WTC11 (cell line): Measurements from ENCODE around the gene SREBF2. TPM values are rescaled to one million over a fixed set of nuclear protein-coding genes. Genes with fewer than 3 reads are reported as not detected.
A peak's percentile ranks its signal among the peaks of the same experiment; 100 is the strongest.

Experiments
- ATAC-seq: fragments of 200-7000 bp; cut with Tn5 transposase; 2 replicates; pipeline ENCODE4 v1.10.0; 2021; ENCODE audit warnings: mild to moderate bottlenecking, moderate library complexity
- CTCF ChIA-PET: fragments of 300-600 bp; sonication (Branson Sonifier 250); formaldehyde crosslinking; loops from one replicate; lab custom pipeline; 2021; ENCODE audit warnings: antibody characterized with exemption; lab: Charles Lee
- POLR2A ChIA-PET: fragments of 350-600 bp; sonication (Branson Sonifier 250); formaldehyde crosslinking; loops from one replicate; lab custom pipeline; 2021; ENCODE audit warnings: antibody characterized with exemption; lab: Charles Lee
- DNase-seq: peaks from one replicate; pipeline ENCODE4 v3.0.0; 2021; ENCODE audit warnings: low spot score
- H3K27ac Mint-ChIP-seq: 2 replicates; pipeline ENCODE4 v1.8.0; 2021; ENCODE audit warnings: mixed read lengths
- H3K27me3 Mint-ChIP-seq: 2 replicates; pipeline ENCODE4 v1.8.0; 2021; ENCODE audit warnings: low read depth, mild to moderate bottlenecking, moderate library complexity, mixed read lengths
- H3K36me3 Mint-ChIP-seq: 2 replicates; pipeline ENCODE4 v1.8.0; 2021; ENCODE audit warnings: mixed read lengths
- H3K4me1 Mint-ChIP-seq: 2 replicates; pipeline ENCODE4 v1.8.0; 2022; ENCODE audit warnings: mixed read lengths
- H3K4me3 Mint-ChIP-seq: 2 replicates; pipeline ENCODE4 v1.8.0; 2021; ENCODE audit warnings: mild to moderate bottlenecking, moderate library complexity, mixed read lengths
- H3K9me3 Mint-ChIP-seq: 2 replicates; pipeline ENCODE4 v1.8.0; 2021; ENCODE audit warnings: mixed read lengths
- AR ChIP-seq: fragments of 250-450 bp; sonication (Bioruptor Pico); IDR thresholded peaks from 2 replicates; pipeline ENCODE4 v1.9.0; 2021; ENCODE audit warnings: mild to moderate bottlenecking
- ATF3 ChIP-seq: sonication (generic); formaldehyde crosslinking; conservative IDR thresholded peaks from 2 replicates; pipeline ENCODE4 v1.8.1; 2022; ENCODE audit warnings: mild to moderate bottlenecking, missing genetic modification reagents
- CBFB ChIP-seq: sonication (generic); formaldehyde crosslinking; IDR thresholded peaks from 2 replicates; pipeline ENCODE4 v1.8.1; 2022; ENCODE audit warnings: mild to moderate bottlenecking, low read depth, missing genetic modification reagents
- CREB1 ChIP-seq: sonication (generic); formaldehyde crosslinking; IDR thresholded peaks from 2 replicates; pipeline ENCODE4 v1.8.0; 2023; ENCODE audit warnings: mild to moderate bottlenecking, missing genetic modification reagents
- ELF4 ChIP-seq: sonication (generic); formaldehyde crosslinking; IDR thresholded peaks from 2 replicates; pipeline ENCODE4 v1.8.1; 2022; ENCODE audit warnings: low read depth, mild to moderate bottlenecking, moderate library complexity, missing genetic modification reagents
- FOXJ3 ChIP-seq: sonication (generic); formaldehyde crosslinking; IDR thresholded peaks from 2 replicates; pipeline ENCODE4 v1.9.0; 2021; ENCODE audit warnings: missing genetic modification reagents, mild to moderate bottlenecking, borderline replicate concordance
- JUN ChIP-seq: sonication (generic); formaldehyde crosslinking; IDR thresholded peaks from 2 replicates; pipeline ENCODE4 v1.8.0; 2023; ENCODE audit warnings: mild to moderate bottlenecking, missing genetic modification reagents
- NFATC4 ChIP-seq: fragments of 250-450 bp; sonication (Bioruptor Pico); IDR thresholded peaks from 2 replicates; pipeline ENCODE4 v1.9.0; 2021; ENCODE audit warnings: mild to moderate bottlenecking
- NFYB ChIP-seq: sonication (generic); formaldehyde crosslinking; conservative IDR thresholded peaks from 2 replicates; pipeline ENCODE4 v1.8.0; 2022; ENCODE audit warnings: low read depth, missing genetic modification reagents
- NR3C1 ChIP-seq: sonication (generic); formaldehyde crosslinking; conservative IDR thresholded peaks from 2 replicates; pipeline ENCODE4 v1.8.1; 2023; ENCODE audit warnings: low read depth, mild to moderate bottlenecking, missing genetic modification reagents
- PRRX2 ChIP-seq: fragments of 250-450 bp; sonication (Bioruptor Pico); IDR thresholded peaks from 2 replicates; pipeline ENCODE4 v1.8.0; 2021; ENCODE audit warnings: mild to moderate bottlenecking
- RELA ChIP-seq: sonication (generic); formaldehyde crosslinking; IDR thresholded peaks from 2 replicates; pipeline ENCODE4 v1.8.1; 2022; ENCODE audit warnings: missing genetic modification reagents, mild to moderate bottlenecking, borderline replicate concordance
- SMAD4 ChIP-seq: sonication (generic); formaldehyde crosslinking; IDR thresholded peaks from 2 replicates; pipeline ENCODE4 v1.8.0; 2022; ENCODE audit warnings: mild to moderate bottlenecking, missing genetic modification reagents
- TCF7 ChIP-seq: sonication (generic); formaldehyde crosslinking; IDR thresholded peaks from 2 replicates; pipeline ENCODE4 v1.8.0; 2022; ENCODE audit warnings: mild to moderate bottlenecking, low read depth, missing genetic modification reagents, moderate library complexity
- USF1 ChIP-seq: sonication (generic); formaldehyde crosslinking; IDR thresholded peaks from 2 replicates; pipeline ENCODE4 v1.8.0; 2022; ENCODE audit warnings: mild to moderate bottlenecking, missing genetic modification reagents
- ZBTB21 ChIP-seq: sonication (generic); formaldehyde crosslinking; IDR thresholded peaks from 2 replicates; pipeline ENCODE4 v1.8.1; 2023; ENCODE audit warnings: mild to moderate bottlenecking, missing genetic modification reagents, borderline replicate concordance
- ZNF138 ChIP-seq: sonication (generic); formaldehyde crosslinking; conservative IDR thresholded peaks from 2 replicates; pipeline ENCODE4 v1.8.1; 2022; ENCODE audit warnings: mild to moderate bottlenecking, moderate library complexity, missing genetic modification reagents
- ZNF232 ChIP-seq: sonication (generic); formaldehyde crosslinking; IDR thresholded peaks from 2 replicates; pipeline ENCODE4 v1.8.0; 2022; ENCODE audit warnings: mild to moderate bottlenecking, missing genetic modification reagents
- ZNF263 ChIP-seq: sonication (generic); formaldehyde crosslinking; IDR thresholded peaks from 2 replicates; pipeline ENCODE4 v1.8.1; 2022; ENCODE audit warnings: low read depth, mild to moderate bottlenecking, moderate library complexity, missing genetic modification reagents
- ZNF396 ChIP-seq: fragments of 250-450 bp; sonication (Bioruptor Pico); IDR thresholded peaks from 2 replicates; pipeline ENCODE4 v1.8.0; 2021; ENCODE audit warnings: mild to moderate bottlenecking, moderate library complexity, borderline replicate concordance
- ZNF671 ChIP-seq: fragments of 250-450 bp; sonication (Bioruptor Pico); IDR thresholded peaks from 2 replicates; pipeline ENCODE4 v1.8.0; 2021; ENCODE audit warnings: mild to moderate bottlenecking
- total RNA-seq: library from RNA; stranded (reverse); gene quantifications from 3 replicates; pipeline ENCODE4 v1.2.3, GENCODE V29; 2021
- TF ChIP-seq, protein P1 (sequence below): fragments of 250-450 bp; sonication (Bioruptor Pico); conservative IDR thresholded peaks from 2 replicates; pipeline ENCODE4 v1.9.0; 2021; ENCODE audit warnings: mild to moderate bottlenecking
- TF ChIP-seq, protein P2 (sequence below): fragments of 250-450 bp; sonication (Bioruptor Pico); IDR thresholded peaks from 2 replicates; pipeline ENCODE4 v1.8.0; 2021; ENCODE audit warnings: mild to moderate bottlenecking
- TF ChIP-seq, protein P3 (sequence below): sonication (generic); formaldehyde crosslinking; IDR thresholded peaks from 2 replicates; pipeline ENCODE4 v1.8.1; 2023; ENCODE audit warnings: mild to moderate bottlenecking, missing genetic modification reagents, moderate library complexity
- TF ChIP-seq, protein P4 (sequence below): sonication (generic); formaldehyde crosslinking; IDR thresholded peaks from 2 replicates; pipeline ENCODE4 v1.8.0; 2022; ENCODE audit warnings: mild to moderate bottlenecking, missing genetic modification reagents
- TF ChIP-seq, protein P5 (sequence below): sonication (generic); formaldehyde crosslinking; IDR thresholded peaks from 2 replicates; pipeline ENCODE4 v1.8.1; 2022; ENCODE audit warnings: mild to moderate bottlenecking, moderate library complexity, missing genetic modification reagents

SREBF2 gene
- total RNA-seq, 1 experiment from 2014 or later: 151 TPM

- no peak for TF ChIP-seq ELF4
- no peak for TF ChIP-seq TCF7 (CRISPR knock-in tag)
- no peak for TF ChIP-seq ZNF232
- no peak for TF ChIP-seq PRRX2
- TF ChIP-seq FOXJ3 (CRISPR knock-in tag): no peak
- no peak for TF ChIP-seq ZNF671 (CRISPR knock-in tag)
- no peak for TF ChIP-seq SMAD4
- no peak for TF ChIP-seq NR3C1 (CRISPR knock-in tag)
These were observed 116.5 kb downstream of the SREBF2 start (continued) for GRCh38 chr22:41949297-41949965.

- no peaks in the 10 kb centered on the region for H3K9me3 Mint-ChIP-seq
- peaks cover 8% of the 10 kb centered on the region for H3K27me3 Mint-ChIP-seq
- H3K4me3 Mint-ChIP-seq: no peak within 1 kb of the TSS
- ATAC-seq (peak; percentile 47), DNase-seq (peak; percentile 58)
- H3K4me1 Mint-ChIP-seq: peaks cover 26% of the 10 kb centered on the region
- 0 out of 2 replicates have a peak within 1 kb of the TSS, but pooled peaks have one; percentile 32 for H3K27ac Mint-ChIP-seq
- CTCF ChIA-PET: interaction anchor here (0.5 to 6.6 kb wide), 11 partner anchors 10 to 447 kb away, joined by 3 to 37 read pairs (median 5); partner anchors contain the start of gene TNFRSF13C
- no peaks in the 10 kb centered on the region for H3K36me3 Mint-ChIP-seq
- POLR2A ChIA-PET: no interaction called here
- no peak for TF ChIP-seq ATF3 (CRISPR knock-in tag)
- TF ChIP-seq CBFB: no peak
- TF ChIP-seq, protein P1, sequence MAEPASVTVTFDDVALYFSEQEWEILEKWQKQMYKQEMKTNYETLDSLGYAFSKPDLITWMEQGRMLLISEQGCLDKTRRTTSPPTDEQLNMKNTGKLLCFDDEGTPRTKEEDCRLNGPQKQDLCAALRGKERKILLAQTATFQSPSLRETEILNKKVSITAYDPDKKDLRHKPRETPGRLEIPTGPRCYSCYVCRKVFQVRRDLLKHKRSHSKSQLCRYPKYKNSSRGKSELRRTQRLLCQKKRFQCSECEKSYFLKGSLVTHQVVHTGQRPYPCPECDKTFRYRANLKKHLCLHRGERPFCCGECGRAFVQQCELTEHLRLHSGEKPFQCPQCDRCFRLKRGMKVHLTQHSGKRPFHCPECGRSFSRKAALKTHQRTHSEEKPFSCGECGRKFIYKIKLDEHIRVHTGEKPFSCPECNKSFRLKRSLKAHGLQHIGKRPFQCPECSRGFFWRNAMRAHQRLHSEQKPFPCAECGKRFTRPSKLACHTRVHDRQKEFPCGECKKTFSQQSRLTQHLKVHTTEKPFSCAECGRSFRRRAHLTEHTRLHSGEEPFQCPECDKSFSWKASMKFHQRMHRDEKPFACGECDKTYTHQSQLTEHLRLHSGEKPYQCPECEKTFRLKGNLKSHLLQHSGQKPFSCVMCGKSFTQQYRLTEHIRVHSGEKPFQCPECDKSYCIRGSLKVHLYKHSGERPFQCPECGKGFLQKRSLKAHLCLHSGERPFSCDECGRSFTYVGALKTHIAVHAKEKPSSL (CRISPR knock-in tag): no peak
- TF ChIP-seq, protein P2, sequence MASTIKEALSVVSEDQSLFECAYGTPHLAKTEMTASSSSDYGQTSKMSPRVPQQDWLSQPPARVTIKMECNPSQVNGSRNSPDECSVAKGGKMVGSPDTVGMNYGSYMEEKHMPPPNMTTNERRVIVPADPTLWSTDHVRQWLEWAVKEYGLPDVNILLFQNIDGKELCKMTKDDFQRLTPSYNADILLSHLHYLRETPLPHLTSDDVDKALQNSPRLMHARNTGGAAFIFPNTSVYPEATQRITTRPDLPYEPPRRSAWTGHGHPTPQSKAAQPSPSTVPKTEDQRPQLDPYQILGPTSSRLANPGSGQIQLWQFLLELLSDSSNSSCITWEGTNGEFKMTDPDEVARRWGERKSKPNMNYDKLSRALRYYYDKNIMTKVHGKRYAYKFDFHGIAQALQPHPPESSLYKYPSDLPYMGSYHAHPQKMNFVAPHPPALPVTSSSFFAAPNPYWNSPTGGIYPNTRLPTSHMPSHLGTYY (CRISPR knock-in tag): no peak
- TF ChIP-seq, protein P3, sequence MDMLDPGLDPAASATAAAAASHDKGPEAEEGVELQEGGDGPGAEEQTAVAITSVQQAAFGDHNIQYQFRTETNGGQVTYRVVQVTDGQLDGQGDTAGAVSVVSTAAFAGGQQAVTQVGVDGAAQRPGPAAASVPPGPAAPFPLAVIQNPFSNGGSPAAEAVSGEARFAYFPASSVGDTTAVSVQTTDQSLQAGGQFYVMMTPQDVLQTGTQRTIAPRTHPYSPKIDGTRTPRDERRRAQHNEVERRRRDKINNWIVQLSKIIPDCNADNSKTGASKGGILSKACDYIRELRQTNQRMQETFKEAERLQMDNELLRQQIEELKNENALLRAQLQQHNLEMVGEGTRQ (CRISPR knock-in tag): peak; percentile 80
- TF ChIP-seq ZNF396: no peak
- TF ChIP-seq RELA: no peak
- TF ChIP-seq ZBTB21 (CRISPR knock-in tag): no peak
- no peak for TF ChIP-seq NFATC4
- no peak for TF ChIP-seq FOXJ3 (CRISPR knock-in tag)
- peak; percentile 41; the same call in 1 of the 2 replicates for TF ChIP-seq NFYB (CRISPR knock-in tag)
- TF ChIP-seq ZNF263: no peak
- TF ChIP-seq, protein P4, sequence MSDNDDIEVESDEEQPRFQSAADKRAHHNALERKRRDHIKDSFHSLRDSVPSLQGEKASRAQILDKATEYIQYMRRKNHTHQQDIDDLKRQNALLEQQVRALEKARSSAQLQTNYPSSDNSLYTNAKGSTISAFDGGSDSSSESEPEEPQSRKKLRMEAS (CRISPR knock-in tag): no peak
- TF ChIP-seq, protein P5, sequence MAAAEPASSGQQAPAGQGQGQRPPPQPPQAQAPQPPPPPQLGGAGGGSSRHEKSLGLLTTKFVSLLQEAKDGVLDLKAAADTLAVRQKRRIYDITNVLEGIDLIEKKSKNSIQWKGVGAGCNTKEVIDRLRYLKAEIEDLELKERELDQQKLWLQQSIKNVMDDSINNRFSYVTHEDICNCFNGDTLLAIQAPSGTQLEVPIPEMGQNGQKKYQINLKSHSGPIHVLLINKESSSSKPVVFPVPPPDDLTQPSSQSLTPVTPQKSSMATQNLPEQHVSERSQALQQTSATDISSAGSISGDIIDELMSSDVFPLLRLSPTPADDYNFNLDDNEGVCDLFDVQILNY (CRISPR knock-in tag): no peak
- no peak for TF ChIP-seq AR (CRISPR knock-in tag)
- TF ChIP-seq JUN (CRISPR knock-in tag): no peak
- TF ChIP-seq ZNF138 (CRISPR knock-in tag): 0 out of 2 replicates have a peak, but pooled peaks have one; percentile 54
- TF ChIP-seq CREB1 (CRISPR knock-in tag): no peak
- peak; percentile 75 for TF ChIP-seq USF1 (CRISPR knock-in tag)
- TF ChIP-seq, all 79 proteins: peak for 4
These were observed 119.1 kb downstream of the SREBF2 start, which contains the start of gene SMIM45 for GRCh38 chr22:41951898-41952474. SMIM45 (plus strand) TSS chr22:41952150.
